Measurements from ENCODE around the gene BRSK2.

DNA sequence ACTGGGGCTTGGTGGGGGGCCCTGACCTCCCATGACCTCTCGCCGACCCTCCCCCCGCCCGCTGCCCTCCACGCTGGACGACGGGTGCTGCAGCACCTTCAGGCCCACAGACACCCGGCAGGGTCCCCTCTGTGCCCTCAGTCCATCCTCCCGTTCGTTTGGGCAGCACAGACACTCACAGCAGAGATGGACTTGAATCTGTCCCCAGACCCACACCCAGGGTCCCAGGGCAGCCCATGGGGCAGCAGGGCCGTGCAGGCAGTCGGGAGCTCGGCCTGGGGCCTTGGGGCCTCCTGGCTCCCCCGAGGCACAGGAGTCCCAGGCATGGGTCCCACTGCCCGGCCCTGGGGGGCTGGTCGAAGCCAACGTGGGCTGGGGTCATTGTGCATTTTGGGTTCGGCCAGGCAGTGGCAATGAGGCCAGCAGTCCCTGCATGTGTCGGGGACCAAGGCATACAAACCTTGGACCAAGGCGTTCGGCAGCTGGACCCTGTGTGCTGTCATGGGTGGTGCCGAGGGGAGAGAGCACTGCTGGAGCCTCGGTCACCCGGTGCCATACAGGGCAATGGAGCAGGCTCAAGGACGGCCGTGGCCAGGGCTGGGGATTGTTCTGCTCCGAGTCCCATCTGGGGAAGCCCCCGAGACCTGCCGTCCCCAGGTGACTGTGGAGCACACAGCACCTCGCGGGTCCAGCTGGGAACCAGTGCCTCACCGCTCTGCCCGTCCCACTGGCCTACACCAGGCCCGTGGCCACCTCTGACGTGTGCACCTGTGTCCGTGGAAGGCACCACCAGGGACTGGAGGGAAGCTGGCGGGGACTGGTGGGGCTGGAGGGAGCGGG is 19.3 kb upstream of the BRSK2 start:
- TF ChIP-seq, protein P1, sequence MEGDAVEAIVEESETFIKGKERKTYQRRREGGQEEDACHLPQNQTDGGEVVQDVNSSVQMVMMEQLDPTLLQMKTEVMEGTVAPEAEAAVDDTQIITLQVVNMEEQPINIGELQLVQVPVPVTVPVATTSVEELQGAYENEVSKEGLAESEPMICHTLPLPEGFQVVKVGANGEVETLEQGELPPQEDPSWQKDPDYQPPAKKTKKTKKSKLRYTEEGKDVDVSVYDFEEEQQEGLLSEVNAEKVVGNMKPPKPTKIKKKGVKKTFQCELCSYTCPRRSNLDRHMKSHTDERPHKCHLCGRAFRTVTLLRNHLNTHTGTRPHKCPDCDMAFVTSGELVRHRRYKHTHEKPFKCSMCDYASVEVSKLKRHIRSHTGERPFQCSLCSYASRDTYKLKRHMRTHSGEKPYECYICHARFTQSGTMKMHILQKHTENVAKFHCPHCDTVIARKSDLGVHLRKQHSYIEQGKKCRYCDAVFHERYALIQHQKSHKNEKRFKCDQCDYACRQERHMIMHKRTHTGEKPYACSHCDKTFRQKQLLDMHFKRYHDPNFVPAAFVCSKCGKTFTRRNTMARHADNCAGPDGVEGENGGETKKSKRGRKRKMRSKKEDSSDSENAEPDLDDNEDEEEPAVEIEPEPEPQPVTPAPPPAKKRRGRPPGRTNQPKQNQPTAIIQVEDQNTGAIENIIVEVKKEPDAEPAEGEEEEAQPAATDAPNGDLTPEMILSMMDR (IDR thresholded peaks at IDR 0.05), result no peak
- no peak for TF ChIP-seq POLR2A (IDR thresholded peaks at IDR 0.05)

Measured in Peyer's patch (tissue), 4 donors.